Natural killer cell (primary cell): Measurements from ENCODE around the gene CCDC7. TPM values are rescaled to one million over a fixed set of nuclear protein-coding genes. Genes with fewer than 3 reads are reported as not detected.
"Not testable (repeated sequence)": the region's sequence is repeated elsewhere in the genome, so short reads cannot be mapped to it uniquely, and the experiment has no call there.

Source experiments
- ATAC-seq, 3 donors: fragments of 150-1000 bp in 2 of 3; fragments of 200-7000 bp in 1 of 3; cut with Tn5 transposase; 1 replicate in 1 of 3; 2 replicates in 2 of 3; pipeline ENCODE4 v1.10.0; 2021; ENCODE audit warnings: mild to moderate bottlenecking in 2 of 3, moderate library complexity in 2 of 3
- DNase-seq, 2 donors: peaks; one replicate each; pipeline versions ENCODE4 v3.0.0 to v3.0.0-alpha.2; 2013 to 2021; ENCODE audit warnings: mixed read lengths in 1 of 2
- H3K27ac ChIP-seq: one replicate; pipeline ENCODE4 v1.5.1; 2013; ENCODE audit warnings: mild to moderate bottlenecking, low read length
- H3K27me3 ChIP-seq: one replicate; pipeline ENCODE4 v1.6.1; 2013; ENCODE audit warnings: low read length; ENCODE audit not compliant: control insufficient read depth, insufficient read depth
- H3K36me3 ChIP-seq: one replicate; pipeline ENCODE4 v1.6.1; 2013; ENCODE audit warnings: low read length; ENCODE audit not compliant: control insufficient read depth, insufficient read depth
- H3K4me1 ChIP-seq: one replicate; pipeline ENCODE4 v1.6.1; 2013; ENCODE audit warnings: low read length; ENCODE audit not compliant: control insufficient read depth, insufficient read depth
- H3K4me3 ChIP-seq: one replicate; pipeline ENCODE4 v1.5.1; 2013; ENCODE audit warnings: low read length
- H3K9me3 ChIP-seq: one replicate; pipeline ENCODE4 v1.6.1; 2013; ENCODE audit warnings: low read length; ENCODE audit not compliant: control insufficient read depth, insufficient read depth
- H3K27ac Mint-ChIP-seq, 2 donors: one replicate each; pipeline ENCODE4 v1.8.0; 2022; ENCODE audit warnings: mild to moderate bottlenecking in 2 of 2, mixed read lengths in 2 of 2, moderate library complexity in 1 of 2
- H3K27me3 Mint-ChIP-seq, 2 donors: one replicate each; pipeline ENCODE4 v1.8.0; 2022; ENCODE audit warnings: low read depth in 2 of 2, mixed read lengths in 2 of 2
- H3K36me3 Mint-ChIP-seq: one replicate; pipeline ENCODE4 v1.8.0; 2022; ENCODE audit warnings: mixed read lengths
- H3K4me1 Mint-ChIP-seq, 2 donors: one replicate each; pipeline ENCODE4 v1.8.0; 2022; ENCODE audit warnings: mixed read lengths in 2 of 2
- H3K4me3 Mint-ChIP-seq: one replicate; pipeline ENCODE4 v1.8.0; 2022; ENCODE audit warnings: mild to moderate bottlenecking, moderate library complexity, mixed read lengths
- H3K9me3 Mint-ChIP-seq, 2 donors: one replicate each; pipeline ENCODE4 v1.8.0; 2022; ENCODE audit warnings: mixed read lengths in 2 of 2
- CTCF ChIP-seq: fragments of 200-600 bp; IDR thresholded peaks from one replicate; pipeline ENCODE4 v1.8.0; 2022; ENCODE audit warnings: antibody characterized with exemption
- WGBS: methylation state at CpG from one replicate; pipeline ENCODE4 v1.1.7; 2013; ENCODE audit warnings: missing lambda C conversion rate; ENCODE audit not compliant: insufficient coverage; 5-methylcytosine and 5-hydroxymethylcytosine counted together
- intact Hi-C: fragments of 100-400 bp; cut with micrococcal nuclease; formaldehyde crosslinking; loops from one replicate; pipeline ENCODE4 v1.14.2; 2022
- total RNA-seq, 4 donors: library from RNA; stranded (reverse); fragments of 120-200 nt in 1 of 4; gene quantifications; one replicate each; pipeline versions ENCODE4 v1.2.3 to v1.2.4, GENCODE V29; 2013 to 2022

CCDC7 gene
- 10 to 100 TPM; 39.0 to 51.1 (median 42.8) TPM for total RNA-seq
- 117 TPM for total RNA-seq (2013)

GRCh38 chr10:32445740-32446535, at the start of gene CCDC7:
CCDC7 (plus strand) TSS chr10:32446140; CDS start chr10:32451643, 5,503 bp downstream.
- no peaks in the 10 kb centered on the region for H3K36me3 Mint-ChIP-seq
- peak within 1 kb of the TSS; percentile 83 to 98 for H3K27ac Mint-ChIP-seq
- intact Hi-C loops: loop anchor here (2.0 to 10.0 kb wide), 2 partner anchors 67 to 689 kb away; no protein-coding TSS in a partner anchor
- Histone ChIP-seq H3K9me3 (no peaks in the 10 kb centered on the region), H3K27me3 (no peaks in the 10 kb centered on the region), H3K36me3 (no peaks in the 10 kb centered on the region), H3K4me1 (peaks cover 3% of the 10 kb centered on the region), H3K27ac (peak within 1 kb of the TSS; percentile 100), H3K4me3 (peak within 1 kb of the TSS; percentile 83)
- peaks cover 14 to 21% of the 10 kb centered on the region in 2 donors for H3K4me1 Mint-ChIP-seq
- H3K4me3 Mint-ChIP-seq: peak within 1 kb of the TSS; percentile 87
- no peaks in the 10 kb centered on the region for H3K9me3 Mint-ChIP-seq
- DNase-seq (peak; percentile 81 to 96), ATAC-seq (peak; percentile 96 to 98 (median 97))
- TF ChIP-seq CTCF: peak; percentile 54
- WGBS: under 1% methylated on average over 53 of the region's 53 CpGs
- H3K27me3 Mint-ChIP-seq: peaks cover 9 to 24% of the 10 kb centered on the region in 2 donors

GRCh38 chr10:32397163-32397562, 48.8 kb upstream of the CCDC7 start:
- ATAC-seq, H3K27me3 Mint-ChIP-seq, H3K4me1 Mint-ChIP-seq, H3K4me3 Mint-ChIP-seq, H3K36me3 Mint-ChIP-seq, H3K9me3 ChIP-seq, H3K27ac ChIP-seq, intact Hi-C loops, H3K27me3 ChIP-seq, H3K9me3 Mint-ChIP-seq, DNase-seq, H3K4me1 ChIP-seq, H3K27ac Mint-ChIP-seq, H3K4me3 ChIP-seq, H3K36me3 ChIP-seq: not testable (repeated sequence)
- whole genome bisulfite sequencing: 93% methylated on average over 3 of the region's 3 CpGs

- H3K36me3 ChIP-seq, DNase-seq, H3K9me3 ChIP-seq, H3K27ac Mint-ChIP-seq, H3K36me3 Mint-ChIP-seq, H3K27me3 ChIP-seq, H3K27ac ChIP-seq, H3K4me1 Mint-ChIP-seq, H3K4me3 Mint-ChIP-seq, H3K4me3 ChIP-seq, H3K4me1 ChIP-seq, intact Hi-C loops, H3K9me3 Mint-ChIP-seq, H3K27me3 Mint-ChIP-seq, ATAC-seq: not testable (repeated sequence)
- 100% methylated on average over 2 of the region's 3 CpGs for WGBS
Measured at GRCh38 chr10:32399720-32400119, 46.2 kb upstream of the CCDC7 start.

- no peak overlapping the region for H3K4me3 ChIP-seq
- no peak overlapping the region for H3K27ac Mint-ChIP-seq
- no peak for DNase-seq
- TF ChIP-seq CTCF: no peak
- no peak overlapping the region for H3K27ac ChIP-seq
- H3K4me1 ChIP-seq: no peaks in the 10 kb centered on the region
- H3K27me3 Mint-ChIP-seq: no peaks in the 10 kb centered on the region
- no peaks in the 10 kb centered on the region for H3K4me1 Mint-ChIP-seq
- intact Hi-C loops: no loop called here
- no peak overlapping the region for H3K4me3 Mint-ChIP-seq
- no peaks in the 10 kb centered on the region for H3K9me3 Mint-ChIP-seq
- H3K36me3 Mint-ChIP-seq: no peaks in the 10 kb centered on the region
- H3K27me3 ChIP-seq: no peaks in the 10 kb centered on the region
- H3K9me3 ChIP-seq: no peaks in the 10 kb centered on the region
- no peaks in the 10 kb centered on the region for H3K36me3 ChIP-seq
- ATAC-seq: no peak
Measured at GRCh38 chr10:32400961-32401360, 45.0 kb upstream of the CCDC7 start.
